ENCODE data around the gene CASQ2. TPM values are rescaled to one million over a fixed set of nuclear protein-coding genes. Genes with fewer than 3 reads are reported as not detected.

The CASQ2 gene
- total RNA-seq, 1 experiment from 2014 or later, result not detected

- H3K4me3 Mint-ChIP-seq (ENCODE audit: unreplicated experiment), result no peak overlapping the region
- POLR2A ChIA-PET, result no interaction called here
- H3K9me3 Mint-ChIP-seq (ENCODE audit: unreplicated experiment), result no peaks in the 10 kb centered on the region
- peaks cover 3% of the 10 kb centered on the region for H3K4me1 Mint-ChIP-seq (ENCODE audit: insufficient read depth, unreplicated experiment)
- H3K36me3 Mint-ChIP-seq (ENCODE audit: insufficient read depth, unreplicated experiment), result no peaks in the 10 kb centered on the region
- no peak for TF ChIP-seq CTCF (IDR thresholded peaks at IDR 0.05; ENCODE audit: unreplicated experiment)
- H3K27me3 Mint-ChIP-seq (ENCODE audit: insufficient read depth, unreplicated experiment), result no peaks in the 10 kb centered on the region
- CTCF ChIA-PET, result interaction anchor here (1.4 kb wide), 1 partner anchor 9 kb away, joined by 3 read pairs; no protein-coding TSS in a partner anchor
- intact Hi-C loops (cut with micrococcal nuclease), result no loop called here
- no TSS peak for BruUV-seq (replicated peaks)
- H3K27ac Mint-ChIP-seq (ENCODE audit: low read depth, unreplicated experiment), result no peak overlapping the region
- DNase-seq (ENCODE audit: unreplicated experiment), result no peak
Measured at GRCh38 chr1:115722221-115722620, 46.3 kb downstream of the CASQ2 start.

- H3K36me3 Mint-ChIP-seq (ENCODE audit: insufficient read depth, unreplicated experiment), result no peaks in the 10 kb centered on the region
- intact Hi-C loops (cut with micrococcal nuclease), result no loop called here
- no peak for TF ChIP-seq CTCF (IDR thresholded peaks at IDR 0.05; ENCODE audit: unreplicated experiment)
- ChIA-PET POLR2A (no interaction called here), CTCF (interaction anchor here (1.0 to 6.8 kb wide), 4 partner anchors 13 to 52 kb away, joined by 3 to 45 read pairs (median 4); no protein-coding TSS in a partner anchor)
- H3K4me1 Mint-ChIP-seq (ENCODE audit: insufficient read depth, unreplicated experiment), result peaks cover 4% of the 10 kb centered on the region
- H3K27me3 Mint-ChIP-seq (ENCODE audit: insufficient read depth, unreplicated experiment), result no peaks in the 10 kb centered on the region
- DNase-seq (ENCODE audit: unreplicated experiment), result no peak
- no TSS peak for BruUV-seq (replicated peaks)
- no peak overlapping the region for H3K4me3 Mint-ChIP-seq (ENCODE audit: unreplicated experiment)
- H3K27ac Mint-ChIP-seq (ENCODE audit: low read depth, unreplicated experiment), result no peak overlapping the region
- no peaks in the 10 kb centered on the region for H3K9me3 Mint-ChIP-seq (ENCODE audit: unreplicated experiment)
Measured at GRCh38 chr1:115719285-115719684, 49.2 kb downstream of the CASQ2 start.

GRCh38 chr1:115718011-115718754, 50.3 kb downstream of the CASQ2 start:
- no peak overlapping the region for H3K4me3 Mint-ChIP-seq (ENCODE audit: unreplicated experiment)
- no peaks in the 10 kb centered on the region for H3K9me3 Mint-ChIP-seq (ENCODE audit: unreplicated experiment)
- BruUV-seq (replicated peaks), result no TSS peak
- peaks cover 7% of the 10 kb centered on the region for H3K4me1 Mint-ChIP-seq (ENCODE audit: insufficient read depth, unreplicated experiment)
- intact Hi-C loops (cut with micrococcal nuclease), result no loop called here
- H3K27ac Mint-ChIP-seq (ENCODE audit: low read depth, unreplicated experiment), result no peak overlapping the region
- TF ChIP-seq CTCF (IDR thresholded peaks at IDR 0.05; ENCODE audit: unreplicated experiment), result no peak
- ChIA-PET POLR2A (interaction anchor here (0.7 kb wide), 1 partner anchor 403 kb away, joined by 3 read pairs; no protein-coding TSS in a partner anchor), CTCF (interaction anchor here (0.6 to 6.8 kb wide), 9 partner anchors 9 to 177 kb away, joined by 3 to 45 read pairs (median 3); no protein-coding TSS in a partner anchor)
- H3K36me3 Mint-ChIP-seq (ENCODE audit: insufficient read depth, unreplicated experiment), result no peaks in the 10 kb centered on the region
- no peaks in the 10 kb centered on the region for H3K27me3 Mint-ChIP-seq (ENCODE audit: insufficient read depth, unreplicated experiment)
- no peak for DNase-seq (ENCODE audit: unreplicated experiment)

- peak; percentile 42 for TF ChIP-seq CTCF (IDR thresholded peaks at IDR 0.05; ENCODE audit: unreplicated experiment)
- H3K9me3 Mint-ChIP-seq (ENCODE audit: unreplicated experiment), result no peaks in the 10 kb centered on the region
- H3K4me1 Mint-ChIP-seq (ENCODE audit: insufficient read depth, unreplicated experiment), result peaks cover 7% of the 10 kb centered on the region
- H3K4me3 Mint-ChIP-seq (ENCODE audit: unreplicated experiment), result no peak overlapping the region
- DNase-seq (ENCODE audit: unreplicated experiment), result peak; percentile 67
- intact Hi-C loops (cut with micrococcal nuclease), result loop anchor here (1.0 kb wide), 1 partner anchor 55 kb away; no protein-coding TSS in a partner anchor
- CTCF ChIA-PET, result interaction anchor here (0.6 to 6.8 kb wide), 9 partner anchors 10 to 177 kb away, joined by 3 to 45 read pairs (median 3); no protein-coding TSS in a partner anchor
- no TSS peak for BruUV-seq (replicated peaks)
- H3K36me3 Mint-ChIP-seq (ENCODE audit: insufficient read depth, unreplicated experiment), result no peaks in the 10 kb centered on the region
- POLR2A ChIA-PET, result interaction anchor here (0.7 kb wide), 1 partner anchor 402 kb away, joined by 3 read pairs; no protein-coding TSS in a partner anchor
- no peak overlapping the region for H3K27ac Mint-ChIP-seq (ENCODE audit: low read depth, unreplicated experiment)
- H3K27me3 Mint-ChIP-seq (ENCODE audit: insufficient read depth, unreplicated experiment), result no peaks in the 10 kb centered on the region
Measured at GRCh38 chr1:115717541-115717940, 51.0 kb downstream of the CASQ2 start.
